Measurements from ENCODE around the gene CPNE5.

Gene CPNE5

DNA sequence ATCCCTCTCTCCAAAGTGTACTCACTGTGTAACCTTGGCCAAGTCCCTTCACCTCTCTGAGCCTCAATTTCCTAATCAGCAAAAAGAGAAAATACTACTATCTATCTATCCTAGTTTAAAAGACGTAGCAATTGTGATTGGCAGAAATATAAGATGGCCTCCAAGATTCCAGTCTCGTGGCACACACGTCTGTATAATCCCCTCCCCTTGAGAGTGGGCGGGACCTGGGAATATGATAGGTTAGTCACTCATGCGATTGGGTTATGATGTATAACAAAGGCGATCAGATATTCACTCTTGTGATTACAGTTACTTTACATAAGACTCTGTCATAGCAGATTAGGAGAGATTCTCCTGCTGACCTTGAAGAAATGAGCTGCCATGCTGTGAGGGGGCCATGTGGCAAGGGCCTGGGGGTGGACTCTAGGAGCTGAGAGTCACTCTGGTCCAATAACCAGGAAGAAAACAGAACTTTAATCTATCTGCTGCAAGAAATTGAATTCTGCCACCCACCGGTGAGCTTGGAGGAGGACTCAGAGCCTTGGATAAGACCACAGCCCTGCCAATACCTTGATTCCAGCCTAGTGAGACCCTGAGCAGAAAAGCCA is 6.0 kb downstream of the CPNE5 start:
- FAIRE-seq = no peak

DNA sequence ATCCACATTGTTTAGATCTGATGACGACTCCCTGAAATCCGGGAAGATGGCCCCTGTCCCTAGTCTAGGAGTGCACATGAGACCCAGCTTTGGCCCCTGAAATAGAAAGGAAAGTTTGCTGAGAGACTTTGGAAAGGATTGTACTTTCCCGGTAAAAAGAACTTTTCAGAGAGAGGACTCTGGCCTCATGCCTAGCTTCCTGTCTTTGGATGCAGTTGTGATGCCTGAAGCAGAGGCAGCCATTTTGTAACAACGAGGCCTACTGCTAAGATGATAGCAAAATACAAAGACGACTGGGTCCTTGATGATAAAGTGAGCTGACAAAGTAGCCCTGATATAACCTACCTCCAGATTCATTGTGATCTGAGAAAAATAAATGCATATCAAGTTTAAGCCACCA is 6.9 kb downstream of the CPNE5 start:
- no peak for FAIRE-seq

DNA sequence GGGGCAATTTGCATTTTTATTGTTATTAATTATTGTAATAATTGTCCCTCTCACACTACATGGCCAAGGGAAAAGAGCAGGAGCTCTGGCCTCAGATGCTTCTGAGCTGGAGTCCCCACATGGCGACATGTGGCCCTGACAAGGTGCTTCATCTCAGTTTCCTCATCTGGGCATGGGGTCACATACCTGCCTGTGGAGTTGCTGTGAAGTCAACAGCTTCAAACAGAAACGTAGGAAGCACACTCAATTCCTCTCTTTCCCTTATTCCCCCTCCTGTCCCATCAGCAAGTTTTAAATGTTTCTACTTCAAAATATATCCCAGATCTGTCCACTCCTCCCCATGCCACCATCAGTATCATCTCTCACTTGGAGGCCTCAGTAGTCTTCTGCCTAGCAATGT is 8.7 kb downstream of the CPNE5 start:
- FAIRE-seq = no peak

DNA sequence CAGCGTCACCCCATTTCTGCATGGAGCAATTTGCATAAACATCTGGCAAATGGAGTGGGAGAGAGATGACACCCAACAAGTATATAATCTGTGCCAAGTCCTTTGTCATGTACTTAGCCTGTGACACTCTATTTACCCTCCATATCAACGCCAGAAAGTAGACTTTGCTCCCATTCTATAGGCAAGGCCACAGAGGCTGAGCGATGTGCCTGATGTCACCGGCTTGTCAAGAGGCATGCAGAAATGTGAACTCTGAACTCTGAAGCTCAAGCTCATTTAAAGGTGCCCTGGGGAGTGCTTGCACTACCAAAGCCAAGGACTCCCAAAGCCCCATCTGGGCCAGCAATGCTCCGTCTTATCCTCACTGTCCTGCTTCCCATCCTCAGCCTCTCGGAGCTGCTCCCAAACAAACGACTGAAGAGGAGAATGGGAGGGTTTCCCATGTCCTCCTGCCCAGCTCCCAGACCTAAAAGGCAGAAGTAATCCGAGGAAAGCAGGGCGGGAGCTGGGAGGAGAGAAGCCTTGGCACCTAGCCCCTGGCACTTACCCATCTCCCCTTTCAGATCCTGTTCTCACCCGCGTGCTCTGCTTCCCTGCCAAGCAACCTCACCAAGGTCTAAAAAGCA is 9.2 kb downstream of the CPNE5 start:
- no peak for FAIRE-seq

DNA sequence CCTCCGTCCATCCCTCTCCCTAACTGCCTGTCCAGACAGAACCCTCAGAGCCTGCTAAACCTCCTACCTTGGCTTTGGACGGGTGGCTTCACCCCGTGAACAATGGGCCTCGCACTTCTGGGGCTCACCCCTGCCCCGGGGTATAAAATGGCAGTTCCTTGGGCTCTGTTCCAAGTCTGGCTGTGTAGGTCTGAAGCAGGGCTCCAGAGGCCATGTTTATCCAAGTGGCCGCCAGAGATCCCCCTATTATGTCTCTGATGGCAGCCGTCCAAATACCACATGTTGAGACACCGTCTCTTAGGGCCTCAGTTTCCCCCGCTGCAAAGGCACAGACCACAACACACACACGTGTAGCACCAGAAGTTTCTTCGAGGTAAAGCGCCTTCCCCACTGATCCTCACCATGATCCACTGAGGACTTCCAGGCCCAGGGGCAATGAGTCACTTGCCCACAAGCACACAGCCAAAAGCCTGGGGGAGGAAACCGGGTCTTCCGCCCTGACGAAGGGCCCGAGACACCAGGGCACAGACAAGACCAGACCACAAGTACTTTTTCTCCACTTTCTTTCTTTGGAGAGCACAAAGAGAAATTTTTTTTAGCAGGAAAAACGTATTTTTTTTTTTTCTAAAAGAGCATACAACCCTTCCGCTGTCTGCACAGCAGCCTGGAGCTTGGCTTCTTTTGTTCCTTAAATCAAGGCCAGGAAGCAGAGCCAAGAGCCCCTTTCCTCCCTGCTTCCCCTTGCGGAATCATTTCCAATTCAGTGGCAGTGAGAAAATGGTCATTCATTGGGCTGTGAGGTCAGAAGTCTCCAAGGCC is 11.8 kb downstream of the CPNE5 start:
- no peak for FAIRE-seq

DNA sequence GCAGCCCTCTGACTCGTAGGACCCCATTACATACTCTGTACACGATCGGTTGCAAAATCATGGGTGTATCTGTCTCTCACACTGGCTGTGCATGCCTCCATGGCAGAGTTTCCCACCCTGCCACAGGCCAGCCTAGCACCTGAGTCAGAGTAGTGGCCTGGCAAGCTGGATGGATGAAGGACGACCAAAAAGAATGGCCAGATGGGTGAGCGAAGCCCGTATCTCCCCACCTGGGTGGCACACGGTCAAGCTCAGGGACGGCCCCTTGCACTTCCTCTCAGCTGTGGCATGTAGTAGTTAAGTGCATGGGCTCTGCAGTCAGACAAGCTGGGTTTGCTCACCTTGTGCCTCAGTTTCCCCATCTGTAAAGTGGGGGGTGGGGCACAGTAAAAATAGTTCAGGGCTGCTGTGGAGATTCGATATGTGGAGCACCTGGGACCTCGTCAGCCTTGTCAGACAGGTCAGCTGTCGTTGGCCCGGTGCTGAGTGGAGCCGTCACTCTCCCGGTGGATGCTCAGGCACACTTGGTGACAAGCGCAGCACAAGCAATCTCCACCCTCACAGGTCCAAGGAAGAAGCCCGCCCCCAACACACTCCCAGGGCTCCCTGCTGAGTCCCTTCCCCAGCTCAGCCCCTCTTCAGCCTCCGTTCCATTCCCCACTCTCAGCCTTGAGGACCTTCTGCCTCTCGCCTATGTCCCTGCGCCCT is 12.6 kb downstream of the CPNE5 start:
- no peak for FAIRE-seq

DNA sequence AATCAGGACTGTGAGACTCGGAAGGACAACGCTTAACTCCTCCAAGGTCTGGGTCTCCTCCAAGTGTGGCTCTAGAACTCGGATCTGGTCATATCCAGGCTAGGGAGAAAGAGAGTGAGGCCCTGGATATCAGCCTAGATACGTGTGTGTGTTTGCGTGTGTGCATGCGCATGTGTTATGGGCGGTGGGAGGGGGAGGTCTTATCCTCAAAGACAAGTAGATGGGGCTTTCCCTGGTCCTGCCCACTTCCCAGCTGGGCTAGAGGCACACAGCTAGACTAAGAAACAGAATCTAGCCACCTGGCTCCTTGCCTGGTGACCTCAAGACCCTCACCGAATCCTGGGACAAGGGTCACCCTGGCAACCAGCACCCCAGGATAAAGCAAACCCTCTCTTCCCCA is 13.2 kb downstream of the CPNE5 start:
- FAIRE-seq = no peak

DNA sequence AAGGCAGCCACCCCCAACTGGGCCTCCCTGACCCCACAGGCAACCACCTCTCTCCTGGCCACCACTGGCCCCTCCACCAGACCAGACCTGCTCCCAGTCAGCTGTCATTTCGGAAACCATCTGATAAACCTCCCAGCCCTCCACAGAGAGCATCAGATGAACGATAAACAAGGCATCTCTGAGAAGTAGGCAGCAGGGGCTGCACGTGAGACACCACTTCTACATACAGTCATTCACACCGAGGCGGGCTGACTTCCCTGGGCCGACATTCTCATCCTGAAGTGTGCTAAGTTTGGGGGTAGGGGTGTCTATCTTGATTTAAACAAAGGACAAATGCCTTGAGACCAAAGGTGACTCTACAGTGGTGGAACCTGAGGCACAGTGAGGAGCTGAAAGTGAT is 13.8 kb downstream of the CPNE5 start:
- no peak for FAIRE-seq

DNA sequence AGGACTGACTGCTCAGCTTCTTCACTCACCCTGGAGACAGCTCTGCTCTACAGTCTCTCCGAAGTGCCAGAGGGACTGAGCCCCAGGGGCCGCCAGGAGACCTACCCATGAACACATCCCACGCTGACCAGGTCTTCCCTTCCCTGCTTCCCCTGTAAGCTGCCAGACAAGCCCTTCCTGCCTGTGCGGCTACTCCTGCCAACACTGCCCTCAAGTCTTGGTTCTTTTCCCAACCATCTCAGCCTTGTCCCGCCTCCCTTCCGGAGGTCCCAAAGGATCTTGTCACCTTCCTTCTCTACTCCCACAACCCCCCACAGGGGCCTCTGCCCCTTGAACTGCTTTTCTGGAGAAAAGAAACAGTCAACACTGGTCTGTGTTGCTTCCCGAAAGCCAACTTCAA is 15.0 kb downstream of the CPNE5 start:
- FAIRE-seq = no peak

DNA sequence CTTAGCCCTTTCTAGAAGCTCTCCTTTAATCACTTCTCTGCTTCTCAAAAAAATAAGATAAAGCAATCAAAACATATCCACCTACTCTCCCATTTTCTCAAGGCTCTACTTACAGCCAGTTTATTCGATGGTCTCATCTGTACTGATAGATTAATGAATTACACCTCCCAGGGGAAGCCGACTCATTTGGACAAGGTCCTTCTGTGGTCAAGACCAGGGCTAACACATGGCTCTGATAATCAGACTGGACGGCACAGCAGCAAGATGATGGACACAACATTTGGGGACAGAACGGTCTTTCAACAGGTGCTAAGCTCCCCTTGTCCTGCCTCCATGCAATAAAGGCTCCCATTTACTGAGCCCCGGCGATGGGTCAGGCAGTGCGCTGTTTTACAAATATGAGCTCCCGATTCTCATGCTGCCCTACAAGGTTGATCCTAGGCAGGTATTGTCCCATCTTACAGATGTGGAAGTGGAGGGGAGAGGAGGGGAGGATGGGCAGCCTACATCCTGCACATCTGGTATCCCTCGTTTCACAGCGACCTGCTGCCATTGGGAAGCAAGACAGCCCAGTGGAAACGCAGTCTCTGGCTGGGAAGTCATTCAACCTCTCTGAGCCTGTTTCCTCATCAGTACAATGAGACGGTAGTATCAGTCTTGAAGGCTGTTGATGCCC is 15.7 kb downstream of the CPNE5 start:
- no peak for FAIRE-seq

DNA sequence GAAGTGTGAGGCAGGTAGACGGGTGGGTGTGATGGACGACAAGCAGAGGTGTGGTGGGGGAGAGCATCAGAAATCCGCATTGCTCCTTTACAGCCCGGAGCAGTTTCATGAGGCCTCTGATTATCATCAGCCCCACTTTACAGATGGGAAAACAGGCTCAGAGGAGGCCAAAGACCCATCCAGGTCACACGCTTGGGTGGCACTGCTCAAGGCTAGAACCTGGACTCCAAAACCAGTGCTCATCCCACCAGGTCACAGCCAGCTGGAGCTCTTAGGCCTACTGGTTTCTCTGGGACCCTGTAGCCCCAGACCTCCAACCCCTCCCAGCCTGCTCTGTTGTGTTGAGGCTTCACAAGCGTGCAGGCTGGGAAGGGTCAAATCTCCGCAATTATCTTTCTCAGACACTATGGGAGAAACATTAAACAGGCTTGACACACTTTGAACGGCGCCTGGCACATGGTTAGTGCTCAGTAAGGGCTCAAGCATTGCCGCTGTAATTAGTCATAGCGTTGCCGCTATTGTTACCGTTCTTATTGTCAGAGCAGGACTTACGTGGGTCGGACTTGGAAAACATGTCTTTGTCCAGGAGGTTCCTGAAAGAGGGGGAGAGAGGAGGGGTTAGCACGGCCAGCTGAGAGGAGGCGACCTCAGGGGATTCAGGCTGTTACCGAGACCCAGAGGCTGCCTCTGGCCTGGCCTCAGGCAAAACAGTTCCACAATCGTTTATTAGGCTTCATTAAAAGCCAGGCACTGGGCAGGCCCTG is 16.6 kb downstream of the CPNE5 start:
- FAIRE-seq = no peak

DNA sequence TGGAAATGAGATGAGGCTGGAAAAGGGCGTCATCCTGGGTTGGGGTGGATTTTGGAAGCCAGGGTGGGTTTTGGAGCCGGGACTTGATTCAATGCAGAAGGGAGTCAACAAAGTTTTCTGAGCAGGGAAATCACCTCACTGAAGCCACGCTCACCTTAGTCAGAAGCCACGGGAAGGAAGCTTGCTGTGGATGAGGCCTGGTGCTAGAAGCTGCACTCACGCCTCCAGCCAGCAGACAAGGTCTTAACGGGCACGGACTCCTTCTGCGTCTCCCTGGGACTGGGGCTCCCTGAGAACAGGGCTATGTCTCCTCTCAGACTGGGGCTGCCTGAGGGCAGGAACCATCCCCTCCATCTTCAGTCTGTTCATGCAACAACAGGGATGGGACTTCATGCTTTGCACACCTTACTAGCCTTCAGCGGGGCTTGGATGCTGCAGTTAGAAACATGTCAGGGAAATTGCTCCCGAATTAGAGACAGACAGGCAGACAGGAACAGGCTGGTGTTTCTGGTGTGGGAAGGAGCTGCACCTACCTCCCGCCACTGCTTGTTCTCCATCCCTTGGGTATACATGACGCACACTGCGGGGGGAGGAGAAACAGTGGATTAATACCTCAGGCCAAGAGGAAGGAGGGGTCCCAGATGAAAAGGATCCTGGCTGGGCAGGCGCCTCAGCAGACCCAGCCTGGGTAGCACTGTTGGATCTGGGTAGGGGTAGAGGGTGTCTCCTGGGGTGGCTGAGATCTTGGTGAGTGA is 17.5 kb downstream of the CPNE5 start:
- no peak for FAIRE-seq

DNA sequence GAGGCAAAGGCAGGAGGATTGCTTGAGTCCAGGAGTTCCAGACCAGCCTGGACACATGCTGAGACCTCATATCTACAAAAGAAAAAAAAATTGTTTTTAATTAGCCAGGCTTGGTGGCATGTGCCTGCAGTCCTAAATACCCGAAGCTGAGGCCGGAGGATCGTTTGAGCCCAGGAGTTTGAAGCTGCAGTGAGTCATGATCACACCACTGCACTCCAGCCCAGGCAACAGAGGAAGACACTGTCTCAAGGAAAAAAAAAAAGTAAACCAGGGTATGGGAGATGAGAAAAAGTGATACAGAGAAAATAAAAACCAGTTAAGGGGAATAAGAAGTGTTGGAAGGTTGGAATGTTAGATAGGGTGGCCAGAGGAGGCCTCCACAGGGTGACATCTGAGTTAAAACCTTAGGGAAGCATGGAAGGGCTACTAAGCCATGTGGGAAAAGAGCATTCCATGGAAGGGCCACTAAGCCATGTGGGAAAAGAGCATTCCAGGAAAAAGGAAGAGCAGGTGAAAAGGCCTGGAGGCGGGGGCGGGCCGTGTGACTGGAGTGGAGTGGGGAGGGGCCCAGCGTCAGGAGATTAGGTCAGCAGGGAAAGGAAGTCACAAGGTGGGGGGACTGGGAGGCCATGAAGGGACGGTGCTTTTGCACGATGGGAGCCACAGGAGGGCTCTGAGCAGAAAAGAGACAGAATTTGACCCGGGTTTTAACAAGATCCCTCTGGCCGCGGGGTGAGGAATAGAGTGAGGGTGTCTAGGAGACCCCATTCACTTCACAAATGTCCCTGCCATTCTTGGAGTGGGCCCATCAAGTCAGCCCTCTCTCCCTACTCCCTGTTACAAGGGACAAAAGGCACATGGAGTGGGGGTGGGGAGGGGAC is 18.3 kb downstream of the CPNE5 start:
- FAIRE-seq = no peak

DNA sequence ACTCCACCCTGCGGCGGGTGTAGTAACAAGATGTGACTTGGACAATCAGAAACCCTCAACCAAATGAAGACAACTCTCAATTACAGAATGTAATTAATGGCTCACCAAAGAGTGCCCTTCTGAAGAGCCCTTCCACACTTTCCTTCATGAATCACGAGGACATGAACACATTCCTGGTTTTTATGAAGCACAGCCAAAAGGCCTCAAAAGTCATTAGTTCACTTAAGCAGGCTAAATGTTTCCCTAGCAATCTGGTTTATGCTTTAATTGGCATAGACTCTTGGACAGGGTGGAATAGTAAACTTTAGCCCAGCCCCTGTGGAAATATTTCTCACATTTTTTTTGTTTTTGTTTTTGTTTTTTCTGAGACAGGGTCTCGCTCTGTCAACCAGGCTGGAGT is 20.5 kb downstream of the CPNE5 start:
- no peak for FAIRE-seq

DNA sequence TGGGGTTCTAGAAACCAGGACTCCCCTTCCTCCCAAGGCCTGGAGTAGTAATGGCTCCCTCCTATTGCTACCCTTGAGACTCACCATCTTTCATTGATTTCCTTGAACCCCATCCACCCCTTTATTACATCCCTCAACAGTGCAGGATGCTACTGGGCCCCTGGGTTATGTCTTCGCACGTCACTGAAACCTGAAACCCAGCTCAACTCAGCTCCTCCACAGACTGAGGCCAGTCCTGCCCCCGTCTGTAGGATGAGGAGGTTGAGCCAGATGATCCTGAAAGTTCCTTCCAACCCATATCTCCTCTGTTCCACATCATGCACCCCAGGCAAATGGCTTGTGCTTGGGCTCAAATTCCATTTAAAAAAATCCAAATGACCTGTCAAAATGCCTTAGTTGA is 21.4 kb downstream of the CPNE5 start:
- FAIRE-seq = no peak

DNA sequence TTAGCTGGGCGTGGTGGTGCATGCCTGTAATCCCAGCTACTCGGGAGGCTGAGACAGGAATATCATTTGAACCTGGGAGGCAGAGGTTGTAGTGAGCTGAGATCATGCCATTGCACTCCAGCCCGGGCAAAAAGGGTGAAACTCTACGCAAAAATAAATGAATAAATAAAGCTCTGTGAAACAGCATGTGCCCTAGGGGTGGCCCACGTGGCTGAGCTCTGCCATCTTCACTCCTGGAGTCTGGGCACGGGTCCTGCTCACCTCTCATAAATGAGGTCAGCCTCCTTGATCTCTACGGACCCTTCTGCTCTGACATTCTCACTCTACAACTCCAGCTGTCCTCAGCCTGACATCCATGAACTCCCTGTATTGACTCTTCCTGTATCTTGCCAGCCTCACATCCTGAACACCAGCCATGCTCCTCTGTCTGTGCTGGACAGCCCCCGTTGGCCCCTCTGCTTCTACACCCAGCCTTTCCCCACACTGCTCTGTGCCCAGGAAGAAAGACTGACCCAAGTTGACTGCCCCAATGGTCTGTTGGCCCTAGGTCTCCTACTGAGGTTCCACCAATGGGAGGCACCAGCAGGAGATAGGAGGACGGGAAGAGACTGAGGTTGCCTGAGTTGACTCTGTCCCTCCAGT is 21.9 kb downstream of the CPNE5 start:
- no peak for FAIRE-seq

DNA sequence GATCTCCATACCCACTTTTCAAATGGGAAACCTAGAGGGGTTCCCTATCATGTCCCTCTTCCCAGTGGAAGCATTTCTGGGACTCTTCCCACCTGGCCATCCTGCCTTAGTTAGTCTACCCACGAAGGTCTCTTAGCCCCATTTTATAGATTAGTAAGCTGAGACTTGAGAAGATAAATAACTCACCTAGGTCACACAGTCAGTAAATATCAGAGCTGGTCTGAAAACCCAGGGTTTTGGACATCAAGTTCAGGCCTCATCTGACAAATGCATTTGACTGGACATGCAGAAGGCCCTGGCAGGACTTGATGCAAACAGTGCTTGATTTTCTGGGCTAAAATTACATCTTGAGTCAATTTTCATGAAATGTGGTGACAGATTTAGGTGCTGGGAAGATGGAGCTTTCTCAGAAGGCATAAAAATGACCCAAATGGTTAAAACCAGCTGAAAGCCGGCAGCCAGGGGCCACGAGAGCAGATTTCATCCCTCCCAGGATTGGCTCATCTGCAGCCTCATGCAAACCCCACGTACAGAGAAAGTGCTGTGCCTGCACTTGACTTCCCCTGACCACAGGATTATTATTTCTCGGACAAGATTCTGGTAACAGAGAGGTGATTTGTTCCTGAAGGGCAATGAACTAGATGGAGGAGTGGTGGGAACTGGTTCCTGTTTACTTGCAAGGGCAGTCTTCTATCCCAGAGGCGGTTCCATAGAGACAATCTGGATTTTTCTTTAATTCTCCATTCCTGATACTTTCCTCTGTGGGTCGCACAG is 23.1 kb downstream of the CPNE5 start:
- FAIRE-seq = no peak

DNA sequence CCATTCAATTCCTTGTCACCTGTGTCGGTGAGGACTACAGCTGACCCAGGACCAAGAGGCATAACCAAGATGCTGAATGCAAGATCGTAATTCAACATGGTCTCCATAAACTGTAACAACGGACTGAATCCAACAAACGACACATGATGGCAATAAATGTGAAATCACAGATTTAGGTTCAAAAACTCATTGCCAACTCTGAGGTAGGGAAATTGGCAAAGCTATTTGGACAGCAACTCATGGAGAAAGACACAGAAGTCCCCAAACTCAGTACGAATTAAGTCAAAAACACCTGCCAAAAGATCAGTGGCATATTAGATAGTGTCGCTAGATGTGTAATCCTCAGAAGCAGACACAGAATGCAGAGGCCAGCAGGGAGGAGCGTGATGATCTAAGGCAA is 25.0 kb downstream of the CPNE5 start:
- FAIRE-seq = no peak

DNA sequence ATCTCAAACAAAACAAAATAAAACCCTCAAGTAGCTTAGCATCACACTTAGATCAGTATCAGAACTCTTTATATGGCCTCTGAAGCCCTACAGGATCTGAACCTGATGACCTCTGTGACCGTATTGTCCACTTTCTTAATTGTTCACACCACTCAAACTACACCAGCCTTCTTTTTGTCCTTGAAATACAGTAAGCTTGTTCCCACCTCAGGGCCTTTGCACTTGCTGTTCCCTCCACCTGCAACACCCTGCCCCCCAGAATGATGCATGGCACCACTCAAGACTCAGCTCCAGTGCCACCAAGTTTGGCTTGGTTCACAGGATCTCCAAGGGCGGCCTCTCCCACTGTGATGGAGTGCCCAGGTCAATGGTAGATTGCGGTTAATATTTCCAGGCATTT is 25.7 kb downstream of the CPNE5 start:
- FAIRE-seq = no peak
